Measurements from ENCODE around the gene RGSL1. TPM values are rescaled to one million over a fixed set of nuclear protein-coding genes. Genes with fewer than 3 reads are reported as not detected.

RGSL1 gene
- total and polyA plus RNA-seq, 4 donors: under 0.01 to 0.30 (median 0.11) TPM; not detected in 1

DNA sequence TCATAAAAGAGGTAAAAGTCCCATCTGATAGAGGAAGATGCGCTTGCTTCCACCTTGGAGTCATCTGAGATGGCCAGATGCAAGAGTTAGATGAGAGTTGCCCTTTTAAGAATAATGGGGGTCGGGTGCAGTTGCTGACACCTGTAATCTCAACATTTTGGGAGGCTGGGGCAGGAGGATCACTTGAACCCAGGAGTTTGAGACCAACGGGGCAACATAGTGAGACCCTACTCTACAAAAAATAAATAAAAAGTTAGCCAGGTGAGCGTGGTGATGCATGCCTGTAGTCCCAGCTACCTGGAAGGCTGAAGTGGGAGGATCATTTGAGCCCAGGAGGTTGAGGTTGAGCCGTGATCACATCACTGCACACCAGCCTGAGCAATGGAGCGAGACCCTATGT, 36.0 kb upstream of the RGSL1 start:
- no peaks in the 10 kb centered on the region for H3K4me1 ChIP-seq (ENCODE audit: control insufficient read depth, insufficient read depth, low read length)
- no peak for DNase-seq (ENCODE audit: low read depth in 4 of 6, low spot score in 6 of 6)
- H3K36me3 ChIP-seq (ENCODE audit: control insufficient read depth, insufficient read depth, low read length): no peaks in the 10 kb centered on the region
- H3K27ac ChIP-seq (ENCODE audit: low read depth, low read length): no peak overlapping the region
- WGBS (ENCODE audit: insufficient coverage): 100% methylated on average over 3 of the region's 6 CpGs
- H3K4me3 ChIP-seq (ENCODE audit: low read depth, low read length): no peak overlapping the region
- no peaks in the 10 kb centered on the region for H3K27me3 ChIP-seq (ENCODE audit: control insufficient read depth, insufficient read depth, low read length)
- H3K9me3 ChIP-seq (ENCODE audit: control insufficient read depth, insufficient read depth, low read length): no peaks in the 10 kb centered on the region

DNA sequence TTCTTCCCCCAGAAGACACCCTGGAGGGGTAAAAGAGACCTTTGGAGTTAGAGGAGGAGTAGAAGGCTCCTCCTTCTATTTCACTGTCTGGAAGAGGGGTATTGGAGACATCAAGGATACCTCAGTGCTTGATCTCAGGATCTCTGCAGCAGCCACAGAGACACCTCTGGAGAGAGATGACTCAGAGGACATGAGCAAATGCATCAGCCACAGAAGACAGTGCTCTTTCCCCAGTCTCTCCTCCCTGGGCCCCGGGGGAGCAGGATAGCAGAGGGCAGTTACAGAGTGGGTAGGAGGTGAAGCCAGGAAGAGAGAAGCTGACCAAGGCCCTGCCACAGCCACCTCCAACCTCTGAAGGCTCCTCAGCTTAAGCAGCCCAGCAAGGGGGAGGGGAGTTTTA, 34.2 kb upstream of the RGSL1 start:
- Histone ChIP-seq H3K9me3 (ENCODE audit: control insufficient read depth, insufficient read depth, low read length) (no peaks in the 10 kb centered on the region), H3K27ac (ENCODE audit: low read depth, low read length) (no peak overlapping the region), H3K36me3 (ENCODE audit: control insufficient read depth, insufficient read depth, low read length) (no peaks in the 10 kb centered on the region), H3K27me3 (ENCODE audit: control insufficient read depth, insufficient read depth, low read length) (no peaks in the 10 kb centered on the region), H3K4me3 (ENCODE audit: low read depth, low read length) (no peak overlapping the region), H3K4me1 (ENCODE audit: control insufficient read depth, insufficient read depth, low read length) (no peaks in the 10 kb centered on the region)
- whole genome bisulfite sequencing (ENCODE audit: insufficient coverage): no CpG with 5 or more reads among the region's 1 CpG
- DNase-seq (ENCODE audit: low read depth in 4 of 6, low spot score in 6 of 6): no peak

DNA sequence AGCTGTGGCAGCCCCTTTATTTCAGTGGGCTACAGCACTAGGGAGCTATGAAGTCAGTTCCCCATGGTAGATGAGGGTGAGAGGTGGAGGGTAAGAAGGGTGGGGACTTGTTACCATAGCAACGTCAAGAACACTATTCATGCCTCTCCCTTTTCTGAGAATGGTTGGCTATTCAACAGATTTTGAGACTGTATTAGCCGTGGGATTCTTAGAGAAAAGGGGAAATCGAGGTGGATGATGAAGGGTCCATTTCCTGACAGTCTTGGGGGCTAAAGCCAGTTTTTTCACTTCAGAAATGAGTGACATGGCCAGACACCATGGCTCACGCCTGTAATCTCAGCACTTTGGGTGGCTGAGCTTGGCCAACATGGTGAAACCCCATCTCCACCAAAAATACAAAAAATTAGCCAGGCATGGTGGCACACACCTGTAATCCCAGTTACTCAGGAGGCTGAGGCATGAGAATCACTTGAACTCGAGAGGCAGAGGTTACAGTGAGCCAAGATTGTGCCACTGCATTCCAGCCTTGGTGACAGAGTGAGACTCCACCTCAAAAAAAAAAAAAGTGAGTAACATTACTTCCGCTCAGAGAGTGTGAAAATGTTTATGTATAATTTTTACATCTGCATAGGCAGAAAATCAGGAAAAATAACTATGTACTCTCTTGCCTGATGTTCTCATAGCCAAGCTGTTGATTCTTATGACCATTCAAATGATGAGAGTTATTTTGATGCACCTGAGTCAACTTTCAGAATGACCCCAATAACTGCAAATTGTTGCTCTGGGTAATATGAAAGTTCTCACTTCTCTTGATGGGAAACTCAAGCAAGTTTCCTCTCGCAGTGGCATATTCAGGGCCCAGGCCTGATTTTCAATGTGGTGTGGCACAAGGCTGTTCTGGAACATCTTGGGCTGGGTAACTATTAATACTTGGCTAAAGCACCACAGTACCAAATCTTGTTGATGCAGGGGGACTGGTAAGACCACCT, 23.2 kb upstream of the RGSL1 start:
- DNase-seq (ENCODE audit: low read depth in 4 of 6, low spot score in 6 of 6): no peak
- H3K27me3 ChIP-seq (ENCODE audit: control insufficient read depth, insufficient read depth, low read length): no peaks in the 10 kb centered on the region
- 76% methylated on average over 4 of the region's 7 CpGs for WGBS (ENCODE audit: insufficient coverage)
- H3K4me1 ChIP-seq (ENCODE audit: control insufficient read depth, insufficient read depth, low read length): no peaks in the 10 kb centered on the region
- H3K36me3 ChIP-seq (ENCODE audit: control insufficient read depth, insufficient read depth, low read length): no peaks in the 10 kb centered on the region
- H3K9me3 ChIP-seq (ENCODE audit: control insufficient read depth, insufficient read depth, low read length): no peaks in the 10 kb centered on the region
- H3K27ac ChIP-seq (ENCODE audit: low read depth, low read length): no peak overlapping the region
- no peak overlapping the region for H3K4me3 ChIP-seq (ENCODE audit: low read depth, low read length)

DNA sequence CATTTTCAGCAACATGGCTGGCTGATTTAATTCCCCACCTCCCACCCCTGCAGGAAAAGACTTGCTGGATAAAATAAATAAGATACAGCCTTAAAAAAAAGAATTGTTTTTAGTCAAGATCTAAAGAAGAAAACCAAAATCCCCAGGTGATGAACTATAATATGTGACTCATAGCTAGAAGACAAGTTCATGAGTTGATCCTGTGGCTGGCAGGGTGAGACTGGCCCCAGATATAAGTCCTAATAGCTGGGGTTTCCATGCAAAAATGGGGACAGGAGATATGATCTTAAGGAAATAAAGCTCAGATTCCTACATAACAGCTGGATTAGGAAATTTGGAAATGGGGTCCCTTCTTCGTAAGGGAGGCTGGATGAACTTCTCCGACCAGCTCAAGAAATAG, 21.9 kb upstream of the RGSL1 start:
- Histone ChIP-seq H3K27me3 (ENCODE audit: control insufficient read depth, insufficient read depth, low read length) (no peaks in the 10 kb centered on the region), H3K4me1 (ENCODE audit: control insufficient read depth, insufficient read depth, low read length) (no peaks in the 10 kb centered on the region), H3K4me3 (ENCODE audit: low read depth, low read length) (no peak overlapping the region), H3K9me3 (ENCODE audit: control insufficient read depth, insufficient read depth, low read length) (no peaks in the 10 kb centered on the region), H3K27ac (ENCODE audit: low read depth, low read length) (no peak overlapping the region), H3K36me3 (ENCODE audit: control insufficient read depth, insufficient read depth, low read length) (no peaks in the 10 kb centered on the region)
- WGBS (ENCODE audit: insufficient coverage): no CpG with 5 or more reads among the region's 2 CpGs
- DNase-seq (ENCODE audit: low read depth in 4 of 6, low spot score in 6 of 6): no peak

DNA sequence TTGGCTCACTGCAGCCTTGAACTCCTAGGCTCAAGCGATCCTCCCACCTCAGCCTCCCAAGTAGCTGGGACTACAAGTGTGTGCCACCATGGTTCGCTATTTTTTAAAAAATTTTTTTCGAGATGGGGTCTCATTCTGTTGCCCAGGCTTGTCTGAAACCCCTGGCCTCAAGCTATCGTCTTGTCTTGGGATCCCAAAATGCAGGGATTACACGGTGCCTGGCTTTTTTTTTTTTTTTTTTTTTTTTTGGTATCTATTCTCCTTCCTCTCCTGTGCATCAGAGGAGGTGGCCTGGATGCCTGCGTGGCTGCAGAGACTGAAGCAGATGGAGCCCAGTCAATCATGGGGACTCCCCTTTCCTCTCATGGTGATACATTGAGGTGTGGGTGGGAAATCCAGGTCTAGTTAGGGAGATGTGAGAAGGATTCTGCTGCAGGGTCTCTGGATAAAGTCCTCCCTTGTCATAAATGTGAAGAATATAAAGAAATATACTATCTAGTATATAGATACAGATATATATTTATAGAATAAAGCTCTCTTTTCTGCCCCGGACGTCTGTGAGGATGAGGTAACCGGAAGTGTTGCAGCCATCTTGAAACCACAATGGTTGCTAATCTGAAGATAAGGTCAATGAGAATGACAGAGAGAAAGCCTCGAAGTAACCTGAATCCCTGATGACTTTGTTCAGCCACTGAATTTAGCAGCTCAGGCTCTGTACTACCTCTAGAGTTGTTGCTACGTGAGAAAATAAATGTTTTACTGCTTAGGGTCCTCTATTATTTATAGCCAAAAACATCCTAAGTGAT, 19.5 kb upstream of the RGSL1 start:
- no peak for DNase-seq (ENCODE audit: low read depth in 4 of 6, low spot score in 6 of 6)
- no peak overlapping the region for H3K27ac ChIP-seq (ENCODE audit: low read depth, low read length)
- no peaks in the 10 kb centered on the region for H3K4me1 ChIP-seq (ENCODE audit: control insufficient read depth, insufficient read depth, low read length)
- H3K9me3 ChIP-seq (ENCODE audit: control insufficient read depth, insufficient read depth, low read length): no peaks in the 10 kb centered on the region
- no peaks in the 10 kb centered on the region for H3K27me3 ChIP-seq (ENCODE audit: control insufficient read depth, insufficient read depth, low read length)
- WGBS (ENCODE audit: insufficient coverage): no CpG with 5 or more reads among the region's 11 CpGs
- no peaks in the 10 kb centered on the region for H3K36me3 ChIP-seq (ENCODE audit: control insufficient read depth, insufficient read depth, low read length)
- no peak overlapping the region for H3K4me3 ChIP-seq (ENCODE audit: low read depth, low read length)

DNA sequence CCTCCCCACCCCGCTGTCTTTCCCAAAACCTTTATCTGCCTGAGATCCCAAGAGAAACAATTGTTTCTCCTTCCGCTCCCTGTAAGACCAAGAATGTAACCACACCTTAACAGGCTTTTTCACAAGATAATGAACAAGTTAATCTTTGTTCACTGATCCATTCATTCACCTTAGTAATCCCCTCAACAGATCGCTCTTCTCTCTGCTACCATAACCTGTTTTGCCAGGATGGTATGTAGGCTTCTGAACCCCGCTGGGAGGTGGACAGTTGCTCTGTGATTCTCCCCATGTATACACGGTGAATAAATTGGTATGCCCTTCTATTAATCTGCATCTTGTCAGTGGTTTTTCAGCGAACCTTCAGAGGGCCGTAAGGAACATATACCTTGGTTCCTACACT, 18.7 kb upstream of the RGSL1 start:
- no peaks in the 10 kb centered on the region for H3K36me3 ChIP-seq (ENCODE audit: control insufficient read depth, insufficient read depth, low read length)
- H3K27ac ChIP-seq (ENCODE audit: low read depth, low read length): no peak overlapping the region

DNA sequence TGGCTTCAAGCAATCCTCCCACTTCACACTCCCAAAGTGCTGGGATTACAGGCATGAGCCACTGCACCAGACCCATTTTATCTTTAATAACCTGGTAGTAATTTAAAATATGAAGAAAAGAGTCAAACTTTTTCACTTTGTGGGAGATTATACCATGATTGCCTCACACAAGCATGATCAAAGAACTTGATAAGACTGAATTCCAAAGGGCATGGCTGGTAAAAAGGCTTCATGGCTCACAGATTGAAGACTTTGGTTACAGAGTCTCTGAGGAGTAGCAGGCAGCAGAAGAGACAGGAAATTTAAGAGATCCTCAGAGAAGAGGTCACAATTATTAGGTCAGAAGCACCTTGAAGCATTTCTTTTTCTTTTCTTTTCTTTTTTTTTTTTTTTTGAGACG, 16.4 kb upstream of the RGSL1 start:
- H3K4me3 ChIP-seq (ENCODE audit: low read depth, low read length): no peak overlapping the region
- no CpG with 5 or more reads among the region's 1 CpG for WGBS (ENCODE audit: insufficient coverage)
- no peak overlapping the region for H3K27ac ChIP-seq (ENCODE audit: low read depth, low read length)
- no peaks in the 10 kb centered on the region for H3K4me1 ChIP-seq (ENCODE audit: control insufficient read depth, insufficient read depth, low read length)
- no peaks in the 10 kb centered on the region for H3K9me3 ChIP-seq (ENCODE audit: control insufficient read depth, insufficient read depth, low read length)
- no peaks in the 10 kb centered on the region for H3K36me3 ChIP-seq (ENCODE audit: control insufficient read depth, insufficient read depth, low read length)
- DNase-seq (ENCODE audit: low read depth in 4 of 6, low spot score in 6 of 6): no peak
- no peaks in the 10 kb centered on the region for H3K27me3 ChIP-seq (ENCODE audit: control insufficient read depth, insufficient read depth, low read length)

More for the DNA sequence above, 18.7 kb upstream of the RGSL1 start:
- WGBS (ENCODE audit: insufficient coverage): 94% methylated on average over 2 of the region's 7 CpGs
- Histone ChIP-seq H3K9me3 (ENCODE audit: control insufficient read depth, insufficient read depth, low read length) (no peaks in the 10 kb centered on the region), H3K27me3 (ENCODE audit: control insufficient read depth, insufficient read depth, low read length) (no peaks in the 10 kb centered on the region), H3K4me3 (ENCODE audit: low read depth, low read length) (no peak overlapping the region), H3K4me1 (ENCODE audit: control insufficient read depth, insufficient read depth, low read length) (no peaks in the 10 kb centered on the region)
- DNase-seq (ENCODE audit: low read depth in 4 of 6, low spot score in 6 of 6): no peak

DNA sequence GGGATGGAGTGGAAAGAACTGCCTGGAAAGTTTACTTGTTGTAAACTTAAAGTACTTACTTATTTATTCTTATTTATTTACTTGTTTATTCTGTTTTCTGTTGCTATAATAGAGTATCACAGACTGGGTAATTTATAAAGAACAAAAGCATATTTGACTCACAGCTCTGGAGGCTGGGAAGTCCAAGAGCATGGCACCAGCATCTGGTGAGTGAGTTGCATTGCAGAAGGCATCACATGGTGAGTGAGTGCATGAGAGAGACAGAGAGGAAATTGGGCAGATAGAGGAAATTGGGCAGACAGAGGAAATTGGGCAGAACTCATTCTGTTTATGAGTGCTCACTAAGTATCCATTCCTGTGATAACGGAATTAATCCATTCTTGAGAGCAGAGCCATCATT, 11.6 kb upstream of the RGSL1 start:
- no peaks in the 10 kb centered on the region for H3K36me3 ChIP-seq (ENCODE audit: control insufficient read depth, insufficient read depth, low read length)
- no peaks in the 10 kb centered on the region for H3K4me1 ChIP-seq (ENCODE audit: control insufficient read depth, insufficient read depth, low read length)
- H3K9me3 ChIP-seq (ENCODE audit: control insufficient read depth, insufficient read depth, low read length): no peaks in the 10 kb centered on the region
- no peaks in the 10 kb centered on the region for H3K27me3 ChIP-seq (ENCODE audit: control insufficient read depth, insufficient read depth, low read length)
- H3K27ac ChIP-seq (ENCODE audit: low read depth, low read length): no peak overlapping the region
- WGBS (ENCODE audit: insufficient coverage): no CpG with 5 or more reads among the region's 1 CpG
- DNase-seq (ENCODE audit: low read depth in 4 of 6, low spot score in 6 of 6): no peak
- no peak overlapping the region for H3K4me3 ChIP-seq (ENCODE audit: low read depth, low read length)

DNA sequence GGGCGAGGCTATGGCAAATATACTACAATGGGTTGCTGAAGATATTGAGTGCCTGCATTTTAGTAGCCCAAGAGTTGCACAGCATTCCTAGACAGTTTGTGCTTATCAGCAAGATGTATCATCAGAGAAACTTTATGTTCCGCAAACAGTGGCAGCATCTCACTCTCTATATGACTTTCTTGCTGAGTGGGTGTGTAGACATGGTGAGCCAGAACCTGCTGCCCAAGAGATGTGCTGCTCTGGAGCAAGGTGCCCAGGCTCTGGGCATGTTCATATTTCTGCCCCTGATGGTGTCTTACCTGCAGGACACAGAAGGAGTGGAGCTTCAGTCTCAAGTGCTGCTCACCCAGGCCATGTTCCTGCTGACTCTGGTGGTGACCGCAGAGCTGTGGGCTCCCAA, 8.2 kb upstream of the RGSL1 start:
- H3K4me1 ChIP-seq (ENCODE audit: control insufficient read depth, insufficient read depth, low read length): no peaks in the 10 kb centered on the region
- WGBS (ENCODE audit: insufficient coverage): 86% methylated on average over 2 of the region's 3 CpGs
- H3K27me3 ChIP-seq (ENCODE audit: control insufficient read depth, insufficient read depth, low read length): no peaks in the 10 kb centered on the region

More for the DNA sequence above, 8.2 kb upstream of the RGSL1 start:
- no peaks in the 10 kb centered on the region for H3K36me3 ChIP-seq (ENCODE audit: control insufficient read depth, insufficient read depth, low read length)
- no peak overlapping the region for H3K27ac ChIP-seq (ENCODE audit: low read depth, low read length)
- H3K4me3 ChIP-seq (ENCODE audit: low read depth, low read length): no peak overlapping the region
- no peak for DNase-seq (ENCODE audit: low read depth in 4 of 6, low spot score in 6 of 6)
- no peaks in the 10 kb centered on the region for H3K9me3 ChIP-seq (ENCODE audit: control insufficient read depth, insufficient read depth, low read length)

All from spinal cord (tissue), 10 donors.